Activated T-cell treated with anti-CD3 and anti-CD28 coated beads, Interleukin-2, amount 50 U/mL, for 72 hours (primary cell): ENCODE results near the gene NKD2. TPM values are rescaled to one million over a fixed set of nuclear protein-coding genes. Genes with fewer than 3 reads are reported as not detected.
"Not testable (repeated sequence)": the region's sequence is repeated elsewhere in the genome, so short reads cannot be mapped to it uniquely, and the experiment has no call there.

Source experiments
- ATAC-seq, 2 donors: fragments of 150-1000 bp; cut with Tn5 transposase; replicated peaks in 1 of 2; 2 replicates each; pipeline ENCODE4 v1.10.0; 2021; ENCODE audit warnings: moderate library complexity in 2 of 2, mild to moderate bottlenecking in 1 of 2
- DNase-seq, 2 donors: peaks; one replicate each; pipeline ENCODE4 v3.0.0; 2021 to 2022; ENCODE audit warnings: mixed read lengths in 1 of 2
- H3K27ac Mint-ChIP-seq: one replicate; pipeline ENCODE4 v1.8.0; 2022; ENCODE audit warnings: mild to moderate bottlenecking, moderate library complexity, mixed read lengths
- H3K27me3 Mint-ChIP-seq: one replicate; pipeline ENCODE4 v1.8.0; 2022; ENCODE audit warnings: low read depth, mixed read lengths
- H3K36me3 Mint-ChIP-seq, 2 donors: one replicate each; pipeline ENCODE4 v1.8.0; 2022; ENCODE audit warnings: mixed read lengths in 2 of 2, mild to moderate bottlenecking in 1 of 2; ENCODE audit not compliant: insufficient read depth in 2 of 2
- H3K4me1 Mint-ChIP-seq: one replicate; pipeline ENCODE4 v1.8.0; 2022; ENCODE audit warnings: low read depth, mixed read lengths
- H3K4me3 Mint-ChIP-seq, 2 donors: one replicate each; pipeline ENCODE4 v1.8.0; 2022; ENCODE audit warnings: mild to moderate bottlenecking in 2 of 2, mixed read lengths in 2 of 2, moderate library complexity in 2 of 2
- H3K9me3 Mint-ChIP-seq, 2 donors: one replicate each; pipeline ENCODE4 v1.8.0; 2022; ENCODE audit warnings: mixed read lengths in 2 of 2
- total RNA-seq, 2 donors: library from RNA; stranded (reverse); gene quantifications; one replicate each; pipeline ENCODE4 v1.2.3, GENCODE V29; 2022

Gene NKD2
- total RNA-seq, 2 donors from 2014 or later: 18.7 to 25.0 TPM

GRCh38 chr5:1079961-1080360, 71.4 kb downstream of the NKD2 start:
- H3K9me3 Mint-ChIP-seq: no peaks in the 10 kb centered on the region
- peaks cover 0 to 2% of the 10 kb centered on the region in 2 donors for H3K36me3 Mint-ChIP-seq
- ATAC-seq: no peak
- DNase-seq: no peak
- H3K27me3 Mint-ChIP-seq: no peaks in the 10 kb centered on the region
- no peak overlapping the region for H3K4me3 Mint-ChIP-seq
- H3K27ac Mint-ChIP-seq: no peak overlapping the region
- H3K4me1 Mint-ChIP-seq: no peaks in the 10 kb centered on the region

GRCh38 chr5:1080432-1080831, 71.8 kb downstream of the NKD2 start:
- no peak for ATAC-seq
- H3K27ac Mint-ChIP-seq: no peak overlapping the region
- no peak for DNase-seq
- no peak overlapping the region for H3K4me3 Mint-ChIP-seq
- no peaks in the 10 kb centered on the region for H3K4me1 Mint-ChIP-seq
- no peaks in the 10 kb centered on the region for H3K9me3 Mint-ChIP-seq
- H3K27me3 Mint-ChIP-seq: no peaks in the 10 kb centered on the region
- peaks cover 0 to 2% of the 10 kb centered on the region in 2 donors for H3K36me3 Mint-ChIP-seq

- Mint-ChIP-seq H3K9me3 (no peaks in the 10 kb centered on the region), H3K4me3 (no peak overlapping the region), H3K4me1 (no peaks in the 10 kb centered on the region), H3K27ac (no peak overlapping the region), H3K36me3 (peaks cover 0 to 2% of the 10 kb centered on the region in 2 donors), H3K27me3 (no peaks in the 10 kb centered on the region)
- ATAC-seq (no peak), DNase-seq (no peak)
These were observed 72.9 kb downstream of the NKD2 start for GRCh38 chr5:1081519-1081918.

- not testable (repeated sequence) for H3K9me3 Mint-ChIP-seq, H3K4me1 Mint-ChIP-seq, H3K27me3 Mint-ChIP-seq, DNase-seq, ATAC-seq, H3K27ac Mint-ChIP-seq, H3K4me3 Mint-ChIP-seq, H3K36me3 Mint-ChIP-seq
These were observed 74.4 kb downstream of the NKD2 start for GRCh38 chr5:1083026-1083425.

- no peaks in the 10 kb centered on the region for H3K27me3 Mint-ChIP-seq
- H3K4me1 Mint-ChIP-seq: no peaks in the 10 kb centered on the region
- H3K36me3 Mint-ChIP-seq: peaks cover 0 to 2% of the 10 kb centered on the region in 2 donors
These were observed 75.4 kb downstream of the NKD2 start for GRCh38 chr5:1083823-1084605.

GRCh38 chr5:1085391-1085790, 76.8 kb downstream of the NKD2 start:
- ATAC-seq: no peak
- no peaks in the 10 kb centered on the region for H3K4me1 Mint-ChIP-seq
- H3K27ac Mint-ChIP-seq: no peak overlapping the region
- peaks cover 0 to 2% of the 10 kb centered on the region in 2 donors for H3K36me3 Mint-ChIP-seq
- no peaks in the 10 kb centered on the region for H3K27me3 Mint-ChIP-seq
- no peak for DNase-seq
- H3K9me3 Mint-ChIP-seq: no peaks in the 10 kb centered on the region
- H3K4me3 Mint-ChIP-seq: no peak overlapping the region

More at GRCh38 chr5:1083823-1084605, 75.4 kb downstream of the NKD2 start:
- ATAC-seq (no peak), DNase-seq (no peak)
- no peak overlapping the region for H3K4me3 Mint-ChIP-seq
- no peak overlapping the region for H3K27ac Mint-ChIP-seq
- H3K9me3 Mint-ChIP-seq: no peaks in the 10 kb centered on the region

- H3K36me3 Mint-ChIP-seq: no peaks in the 10 kb centered on the region
- H3K27ac Mint-ChIP-seq: no peak overlapping the region
- ATAC-seq: no peak
- DNase-seq: no peak
- H3K4me3 Mint-ChIP-seq: no peak overlapping the region
- no peaks in the 10 kb centered on the region for H3K27me3 Mint-ChIP-seq
- no peaks in the 10 kb centered on the region for H3K9me3 Mint-ChIP-seq
- no peaks in the 10 kb centered on the region for H3K4me1 Mint-ChIP-seq
These were observed 77.5 kb downstream of the NKD2 start for GRCh38 chr5:1086137-1086536.

- ATAC-seq: no peak
- no peak overlapping the region for H3K4me3 Mint-ChIP-seq
These were observed 78.3 kb downstream of the NKD2 start for GRCh38 chr5:1086871-1087270.

GRCh38 chr5:1087428-1087827, 78.8 kb downstream of the NKD2 start:
- no peaks in the 10 kb centered on the region for H3K36me3 Mint-ChIP-seq
- DNase-seq: no peak
- H3K4me3 Mint-ChIP-seq: no peak overlapping the region
- H3K4me1 Mint-ChIP-seq: no peaks in the 10 kb centered on the region
- no peak overlapping the region for H3K27ac Mint-ChIP-seq
- ATAC-seq: no peak
- no peaks in the 10 kb centered on the region for H3K9me3 Mint-ChIP-seq
- no peaks in the 10 kb centered on the region for H3K27me3 Mint-ChIP-seq

More at GRCh38 chr5:1086871-1087270, 78.3 kb downstream of the NKD2 start:
- no peak overlapping the region for H3K27ac Mint-ChIP-seq
- no peaks in the 10 kb centered on the region for H3K4me1 Mint-ChIP-seq
- no peaks in the 10 kb centered on the region for H3K36me3 Mint-ChIP-seq
- no peaks in the 10 kb centered on the region for H3K27me3 Mint-ChIP-seq
- DNase-seq: no peak
- no peaks in the 10 kb centered on the region for H3K9me3 Mint-ChIP-seq

- Mint-ChIP-seq H3K27ac (no peak overlapping the region), H3K27me3 (no peaks in the 10 kb centered on the region), H3K9me3 (no peaks in the 10 kb centered on the region), H3K4me3 (no peak overlapping the region), H3K4me1 (no peaks in the 10 kb centered on the region), H3K36me3 (no peaks in the 10 kb centered on the region)
- ATAC-seq: no peak
- no peak for DNase-seq
These were observed 79.4 kb downstream of the NKD2 start for GRCh38 chr5:1088031-1088430.

Other genes starting within 250 kb of the NKD2 start
- gene ZDHHC11B, start 224.1 kb upstream of the NKD2 start, total RNA-seq: under 1 TPM in 1 of 2 donors, not detected in 1; 0.24 TPM
- 10 to 100 TPM; 28.3 to 29.5 TPM for gene ZDHHC11, start 157.8 kb upstream of the NKD2 start, total RNA-seq
- 10 to 100 TPM; 50.6 to 54.7 TPM for gene BRD9, start 116.0 kb upstream of the NKD2 start, total RNA-seq
- 10 to 100 TPM; 17.7 to 18.2 TPM for gene TRIP13, start 115.9 kb upstream of the NKD2 start, total RNA-seq
- 10 to 100 TPM; 14.8 to 29.0 TPM for gene SLC12A7, start 103.3 kb downstream of the NKD2 start, total RNA-seq
- gene SLC6A19, start 192.8 kb downstream of the NKD2 start, total RNA-seq: not detected
- not detected for gene SLC6A18, start 216.6 kb downstream of the NKD2 start, total RNA-seq